HG03060 (cell line): Measurements from ENCODE around the gene SESTD1.
"Not testable (repeated sequence)": the region's sequence is repeated elsewhere in the genome, so short reads cannot be mapped to it uniquely, and the experiment has no call there.

Experiments used
- ATAC-seq: cut with Tn5 transposase; IDR thresholded peaks from one replicate; pipeline ENCODE4 v1.9.1; 2021; ENCODE audit warnings: low read depth, moderate number of reproducible peaks; ENCODE audit not compliant: unreplicated experiment

Gene SESTD1

DNA sequence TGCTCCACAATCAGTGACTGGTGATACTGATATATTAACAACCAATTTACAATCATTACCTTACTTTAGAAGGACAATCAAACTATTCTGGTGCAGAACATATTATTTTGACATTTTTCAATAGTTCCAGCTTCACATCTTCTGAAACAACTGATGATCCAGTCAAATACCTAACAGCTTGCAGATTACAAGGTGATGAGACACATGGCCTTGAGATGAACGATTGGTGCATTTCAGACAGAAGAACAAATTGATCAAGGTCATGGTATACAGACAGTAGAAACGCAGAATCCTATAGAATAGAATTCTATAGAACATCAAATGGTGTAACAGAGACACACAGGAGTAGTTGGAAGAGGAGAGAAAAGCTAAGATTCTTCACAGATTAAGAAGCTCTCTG lies 24.8 kb downstream of the SESTD1 start:
- no peak for ATAC-seq

DNA sequence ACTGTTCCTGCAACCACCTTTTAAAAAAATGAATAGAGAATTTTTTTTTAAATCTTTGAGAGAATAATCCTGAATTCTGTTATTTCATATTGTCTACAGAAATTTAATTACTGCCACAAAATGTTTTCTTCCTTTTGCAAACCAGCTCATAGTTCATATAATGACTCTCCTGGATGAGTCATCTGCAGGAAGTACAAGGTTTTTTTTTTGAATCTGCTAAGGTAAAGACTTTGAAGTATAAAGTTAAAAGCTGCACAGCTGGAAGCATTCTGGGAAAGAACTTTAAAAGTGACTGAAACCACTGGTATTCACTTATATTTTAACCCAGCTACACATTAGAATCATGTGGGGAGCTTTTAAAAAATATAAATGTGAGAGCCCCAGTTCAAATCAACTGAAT lies 25.4 kb downstream of the SESTD1 start:
- ATAC-seq = peak; percentile 65

DNA sequence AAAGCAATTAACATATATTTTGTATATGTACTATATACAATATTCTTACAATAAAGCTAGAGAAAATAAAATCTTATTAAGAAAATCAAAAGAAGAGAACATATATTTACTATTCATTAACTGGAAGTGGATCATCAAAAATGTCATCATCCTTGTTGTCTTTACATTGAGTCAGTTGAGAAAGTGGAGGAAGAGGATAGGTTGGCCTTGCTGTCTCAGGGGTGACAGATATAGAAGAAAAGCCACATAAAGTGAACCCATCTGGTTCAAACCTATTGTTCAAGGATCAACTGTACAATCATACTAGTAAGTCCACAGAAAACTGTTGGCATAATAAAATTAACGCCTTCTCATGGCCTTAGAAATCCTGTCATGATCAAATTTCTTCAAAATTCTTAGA lies 26.6 kb downstream of the SESTD1 start:
- ATAC-seq = no peak

DNA sequence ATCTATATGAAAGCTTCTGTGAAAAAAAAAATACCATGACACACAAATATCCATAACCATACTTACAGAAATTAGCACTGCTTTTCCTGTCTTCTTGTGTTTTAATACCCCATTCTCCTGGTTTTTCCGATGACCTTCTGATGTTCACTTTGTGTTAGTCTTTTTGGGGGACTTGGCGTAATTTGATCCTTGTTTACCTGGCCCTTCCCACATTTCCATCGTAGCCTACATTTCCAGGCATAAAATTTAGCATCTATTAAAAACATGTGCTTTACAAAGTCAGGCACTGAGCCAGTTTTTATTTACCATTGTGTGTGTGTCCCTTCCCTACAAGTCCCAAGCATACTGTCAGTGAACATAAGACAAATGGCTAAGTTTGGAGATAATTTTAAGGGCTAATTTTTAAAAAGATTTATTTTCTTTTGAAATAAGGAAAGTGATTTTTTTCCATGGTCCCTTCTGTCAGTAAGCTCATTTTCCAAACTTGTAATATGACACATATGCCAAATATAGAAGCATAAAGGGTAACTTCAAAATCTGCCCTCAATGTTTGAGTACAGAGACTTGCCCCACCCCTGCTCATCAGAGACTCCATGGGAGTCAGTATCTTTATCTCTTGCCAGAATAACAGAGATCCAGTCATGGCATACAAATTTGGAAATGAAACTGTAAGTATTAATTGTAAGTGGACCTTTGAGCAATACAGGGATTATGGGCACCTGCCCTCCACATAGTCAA lies 27.3 kb downstream of the SESTD1 start:
- ATAC-seq = no peak

DNA sequence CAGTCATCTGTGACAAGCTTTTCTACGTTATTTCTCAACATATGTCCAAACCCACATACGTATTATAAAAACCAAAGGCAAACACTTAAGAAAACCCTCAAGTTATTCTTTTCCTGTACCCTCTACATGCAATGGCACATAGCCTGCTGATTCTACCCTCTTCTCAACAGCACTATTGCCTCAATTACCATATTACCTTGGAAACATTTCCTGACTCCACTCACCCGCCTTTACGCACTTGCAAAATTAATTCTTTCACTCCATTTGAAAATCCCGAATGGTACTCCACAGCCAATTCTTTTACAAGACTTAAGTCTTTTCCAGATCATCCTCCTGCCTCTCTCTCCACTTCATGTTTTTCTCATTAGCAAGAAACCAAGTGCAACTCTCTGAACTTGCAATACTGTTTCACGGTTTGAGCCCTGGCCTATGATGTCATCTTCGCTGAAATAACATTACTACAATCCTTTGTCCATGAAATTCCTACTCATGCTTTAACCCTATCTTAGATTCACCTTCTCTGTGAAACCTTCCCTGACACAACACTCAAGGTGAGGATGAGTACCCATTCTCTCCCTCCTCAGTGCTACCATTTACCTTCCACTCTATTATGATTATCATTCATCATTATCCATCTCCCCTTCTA lies 29.0 kb downstream of the SESTD1 start:
- ATAC-seq = no peak

DNA sequence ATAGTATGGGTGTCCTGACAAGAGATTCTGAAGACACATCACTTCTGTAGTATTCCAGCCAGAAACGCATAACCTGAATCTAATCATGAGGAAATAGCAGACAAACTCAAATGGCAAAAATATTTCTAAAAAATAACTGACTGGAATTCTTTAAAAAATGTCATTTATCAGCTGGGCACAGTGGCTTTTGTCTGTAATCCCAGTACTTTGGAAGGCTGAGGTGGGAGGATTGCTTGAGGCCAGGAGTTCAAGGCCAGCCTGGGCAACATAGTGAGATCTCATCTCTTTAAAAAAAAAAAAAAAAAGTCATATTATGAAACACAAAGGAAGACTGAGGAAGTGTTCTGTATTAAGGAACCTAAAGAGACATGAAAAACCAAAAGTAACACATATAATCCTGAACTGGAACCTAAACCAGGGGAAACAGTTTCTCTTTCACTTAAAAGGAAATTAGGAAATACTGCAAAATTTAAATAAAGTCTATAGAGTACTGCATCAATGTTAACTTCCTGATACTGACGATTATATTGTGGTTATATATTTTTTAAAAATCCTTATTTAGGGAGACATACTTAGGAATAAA lies 29.9 kb downstream of the SESTD1 start:
- no peak for ATAC-seq

DNA sequence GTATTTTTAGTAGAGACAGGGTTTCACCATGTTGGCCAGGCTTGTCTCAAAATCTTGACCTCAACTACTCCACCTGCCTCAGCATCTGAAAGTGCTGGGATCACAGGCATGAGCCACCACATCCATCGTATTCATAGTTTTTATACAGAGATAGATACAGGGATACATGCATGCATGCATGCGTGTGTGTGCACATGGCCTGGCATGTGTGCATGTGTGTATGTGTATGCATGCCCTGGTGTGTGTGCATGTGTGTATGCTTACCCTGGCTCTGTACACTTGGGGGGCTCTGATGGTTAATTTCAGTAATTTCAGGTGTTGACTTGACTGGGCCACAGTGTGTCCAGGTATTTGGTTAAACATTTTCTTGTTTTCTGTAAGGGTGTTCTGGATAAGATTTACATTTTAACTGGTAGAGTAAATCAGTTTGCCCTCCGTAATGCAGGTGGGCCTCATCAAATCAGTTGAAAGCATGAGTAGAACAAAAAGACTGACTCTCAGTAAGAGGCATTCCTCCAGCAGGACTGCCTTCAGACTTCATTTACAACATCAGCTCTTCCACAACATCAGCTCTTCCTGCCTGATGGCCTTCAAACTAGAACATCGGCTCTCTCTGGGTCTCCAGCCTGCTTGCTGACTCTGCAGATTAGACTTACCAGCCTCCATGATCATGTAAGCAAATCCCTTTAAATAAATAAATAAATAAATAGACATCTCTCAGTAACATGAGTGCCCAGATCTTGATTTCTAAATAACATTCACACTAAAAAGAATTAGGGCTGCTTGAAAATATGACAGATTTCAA lies 30.8 kb downstream of the SESTD1 start:
- ATAC-seq = no peak

DNA sequence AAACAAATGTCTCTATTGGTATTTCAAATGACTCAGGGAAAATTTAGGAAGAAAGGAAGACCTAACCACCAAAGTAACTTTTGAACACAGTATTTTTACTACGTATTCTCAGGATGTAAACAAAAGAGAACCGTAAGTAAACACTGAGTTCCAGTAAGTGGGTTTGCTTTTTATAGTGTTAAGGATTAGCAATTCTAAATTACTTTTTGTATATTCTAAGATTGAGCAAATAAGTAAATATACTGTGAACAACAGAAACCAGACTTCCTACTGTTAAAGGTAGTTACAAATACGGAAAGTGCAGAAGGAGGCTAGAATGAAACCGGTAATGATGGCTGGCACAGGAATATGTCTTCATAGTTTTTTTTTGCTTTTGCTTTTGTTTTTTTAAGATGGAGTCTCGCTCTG lies 31.5 kb downstream of the SESTD1 start:
- ATAC-seq = no peak

DNA sequence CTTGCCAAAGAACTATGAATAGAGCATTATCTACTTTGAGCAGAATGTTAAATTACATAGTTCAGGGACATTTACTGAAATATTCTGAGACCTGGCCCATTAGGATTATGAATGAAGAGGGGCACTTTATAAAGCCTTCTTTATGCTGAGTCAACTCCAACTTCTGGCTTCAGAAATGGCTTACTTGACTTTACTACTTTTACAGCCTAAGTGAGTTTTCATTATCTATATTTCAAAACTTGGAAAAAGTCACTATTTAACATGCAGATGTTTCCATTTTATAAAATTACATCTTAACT lies 37.7 kb downstream of the SESTD1 start:
- no peak for ATAC-seq

DNA sequence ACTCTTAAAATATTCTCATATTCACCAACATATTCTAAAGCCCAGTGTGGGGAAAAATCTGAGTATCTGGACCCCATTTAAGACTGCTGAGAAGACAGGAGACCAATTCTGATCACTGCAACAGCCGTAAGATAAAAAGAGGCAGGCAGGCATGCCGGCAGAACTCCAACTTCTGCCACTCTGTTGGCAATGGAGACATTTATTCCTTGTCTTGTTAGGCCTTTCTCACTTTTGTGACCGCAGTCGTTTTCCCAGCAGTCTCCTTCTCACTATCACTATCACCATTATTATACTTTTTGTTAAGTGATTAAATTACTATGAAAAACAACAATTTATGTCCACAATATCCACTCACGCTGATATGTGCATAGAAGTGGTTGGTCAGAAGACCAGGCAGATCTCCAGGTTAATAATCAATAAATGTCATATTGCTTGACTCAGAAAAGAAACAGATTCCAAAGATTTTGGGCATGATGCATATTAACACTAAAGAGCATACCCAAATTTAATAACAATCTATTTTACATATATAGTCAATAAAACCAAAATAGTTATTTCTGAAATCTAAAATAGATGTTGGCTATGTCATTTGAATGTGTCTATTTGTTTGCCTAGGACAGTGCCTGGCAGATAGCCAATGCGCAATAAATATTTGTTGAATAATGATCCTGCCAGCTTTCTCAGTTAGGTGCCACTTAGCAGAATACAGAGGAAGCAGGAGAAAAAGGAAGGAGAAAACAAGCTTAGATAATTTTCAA lies 38.2 kb downstream of the SESTD1 start:
- ATAC-seq = no peak

DNA sequence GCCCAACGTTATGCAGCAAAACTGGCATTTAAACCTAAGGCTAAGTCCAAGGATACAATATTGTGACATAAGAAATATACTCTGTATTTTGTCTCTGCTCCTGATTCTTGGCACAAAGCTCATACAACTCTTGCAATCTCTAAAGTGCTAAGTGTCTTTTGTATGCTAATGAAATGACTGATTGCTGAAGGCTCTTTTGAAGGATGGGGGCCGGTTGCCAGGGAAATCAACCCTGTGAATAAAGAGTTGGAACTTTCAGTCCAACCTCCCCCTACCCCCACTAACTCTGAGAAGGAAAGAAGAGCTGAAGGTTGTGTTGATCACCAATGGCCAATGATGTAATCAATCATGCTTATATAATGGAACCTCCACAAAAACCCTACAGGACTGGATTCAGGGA lies 40.3 kb downstream of the SESTD1 start:
- ATAC-seq = no peak

DNA sequence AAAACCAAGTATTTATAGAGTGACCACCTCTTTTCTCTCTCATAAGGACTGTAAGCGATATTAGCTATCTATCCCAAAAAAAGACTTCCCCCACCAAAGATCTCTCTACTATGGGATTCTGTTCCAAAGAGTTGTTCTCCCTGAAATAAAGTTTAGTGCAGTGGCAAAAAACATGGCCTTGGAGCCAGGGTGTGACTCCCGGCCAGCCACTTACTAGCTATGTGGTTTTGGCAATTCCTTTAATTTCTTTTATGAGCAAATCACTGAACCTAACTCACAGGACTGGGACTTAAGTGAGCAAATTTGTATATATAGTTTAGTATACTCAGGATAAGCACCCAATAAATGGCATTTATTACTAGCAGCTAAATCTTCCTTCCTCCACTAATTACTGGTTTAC lies 42.6 kb downstream of the SESTD1 start:
- ATAC-seq = no peak

DNA sequence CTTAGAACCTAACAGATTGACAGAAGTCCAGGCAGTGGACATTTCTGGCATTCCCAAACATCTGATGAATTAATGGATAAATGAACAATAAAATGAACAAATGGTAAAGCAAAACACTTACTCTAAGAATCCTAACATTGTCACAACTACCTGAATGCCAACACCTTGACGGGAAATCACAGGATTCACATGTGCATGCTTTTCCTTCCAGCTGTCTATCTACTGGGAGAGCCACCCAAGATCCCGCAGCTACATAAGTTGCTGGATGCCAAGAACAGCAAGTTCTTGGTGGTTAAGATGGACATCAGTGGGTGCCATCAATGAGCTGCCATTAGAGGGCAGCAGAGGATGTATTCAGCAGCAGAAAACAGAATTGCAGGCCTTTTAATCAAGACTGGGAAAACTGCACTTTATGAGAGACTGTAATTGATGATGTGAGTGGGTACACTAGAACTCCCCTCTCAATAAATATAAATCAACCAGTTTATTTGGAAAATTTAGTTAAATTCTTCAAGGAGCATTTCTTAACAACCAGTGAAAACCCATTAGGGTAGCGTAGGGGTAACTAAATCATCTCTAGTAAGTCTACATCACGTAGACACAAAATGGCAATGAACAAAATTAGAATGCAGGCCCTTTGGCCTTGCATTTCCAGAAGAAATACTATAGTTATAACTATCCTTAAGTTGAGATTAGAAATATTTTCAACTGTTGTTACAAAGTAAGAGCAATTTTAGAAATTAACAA lies 45.6 kb downstream of the SESTD1 start:
- ATAC-seq = no peak

DNA sequence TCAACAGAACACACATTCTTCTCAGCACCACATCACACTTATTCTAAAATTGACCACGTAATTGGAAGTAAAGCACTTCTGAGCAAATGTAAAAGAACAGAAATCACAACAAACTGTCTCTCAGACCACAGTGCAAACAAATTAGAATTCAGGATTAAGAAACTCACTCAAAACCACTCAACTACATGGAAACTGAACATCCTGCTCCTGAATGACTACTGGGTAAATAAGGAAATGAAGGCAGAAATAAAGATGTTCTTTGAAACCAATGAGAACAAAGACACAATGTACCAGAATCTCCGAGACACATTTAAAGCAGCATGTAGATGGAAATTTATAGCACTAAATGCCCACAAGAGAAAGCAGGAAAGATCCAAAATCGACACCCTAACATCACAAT lies 50.0 kb downstream of the SESTD1 start:
- ATAC-seq = not testable (repeated sequence)

DNA sequence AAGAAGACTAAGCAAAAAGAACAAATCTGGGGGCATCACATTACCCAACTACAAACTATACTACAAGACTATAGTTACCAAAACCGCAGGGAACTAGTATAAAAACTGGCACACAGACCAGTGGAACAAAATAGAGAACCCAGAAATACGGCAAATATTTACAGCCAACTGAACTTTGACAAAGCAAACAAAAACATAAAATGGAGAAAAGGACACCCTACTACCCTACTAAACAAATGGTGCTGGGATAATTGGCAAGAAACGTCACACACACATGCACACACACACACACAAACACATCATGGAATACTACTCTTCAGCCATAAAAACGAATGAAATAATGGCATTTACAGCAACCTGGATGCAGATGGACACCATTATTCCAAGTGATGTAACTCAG lies 53.3 kb downstream of the SESTD1 start:
- no peak for ATAC-seq

DNA sequence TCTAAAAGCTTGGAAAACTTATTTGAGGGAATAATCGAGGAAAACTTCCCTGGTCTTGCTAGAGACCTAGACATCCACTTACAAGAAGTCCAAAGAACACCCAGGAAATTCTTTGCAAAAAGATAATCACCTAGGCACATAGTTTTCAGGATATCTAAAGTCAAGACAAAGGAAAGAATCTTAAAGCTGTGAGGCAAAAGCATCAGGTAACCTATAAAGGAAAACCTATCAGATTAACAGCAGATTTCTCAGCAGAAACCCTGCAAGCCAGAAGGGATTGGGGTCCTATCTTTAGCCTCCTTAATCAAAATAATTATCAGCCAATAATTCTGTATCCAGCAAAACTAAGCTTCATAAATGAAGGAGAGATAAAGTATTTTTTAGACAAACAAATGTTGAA lies 56.4 kb downstream of the SESTD1 start:
- not testable (repeated sequence) for ATAC-seq

DNA sequence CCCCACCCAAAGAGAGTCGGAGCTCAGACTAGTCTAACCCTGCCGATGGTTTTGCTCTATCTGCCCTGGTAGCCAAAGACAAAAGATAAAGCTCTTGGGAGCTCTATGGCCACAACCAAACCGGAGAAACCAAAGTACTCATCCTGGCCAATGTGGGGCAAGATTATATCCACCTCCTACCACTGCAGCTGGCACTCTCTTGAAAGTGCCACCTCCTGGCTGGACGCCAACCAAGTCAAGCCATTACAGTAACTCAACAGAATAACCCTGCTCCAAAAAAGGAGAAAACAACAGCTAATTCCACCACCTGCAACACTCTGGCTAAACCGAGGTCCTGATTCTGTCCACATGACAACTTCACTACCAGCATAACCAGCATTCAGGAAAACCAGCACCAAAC lies 57.6 kb downstream of the SESTD1 start:
- ATAC-seq = no peak

DNA sequence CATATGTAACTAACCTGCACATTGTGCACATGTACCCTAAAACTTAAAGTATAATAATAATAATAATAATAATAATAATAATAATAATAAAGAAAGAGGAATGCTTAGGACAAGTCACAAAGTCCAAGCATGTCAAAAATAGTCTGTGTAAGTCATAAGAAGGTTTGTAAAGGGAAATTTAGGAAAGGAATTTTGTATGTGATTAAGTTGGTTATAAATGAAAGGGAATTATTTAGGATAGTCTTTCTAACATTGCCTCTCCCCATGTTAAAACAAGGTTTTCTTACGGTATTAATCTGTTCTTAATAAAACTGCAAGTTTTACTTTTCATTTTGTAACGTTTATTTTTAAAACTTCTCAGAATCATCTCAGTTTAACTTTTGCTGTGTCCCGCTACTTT lies 62.8 kb downstream of the SESTD1 start:
- ATAC-seq = no peak

DNA sequence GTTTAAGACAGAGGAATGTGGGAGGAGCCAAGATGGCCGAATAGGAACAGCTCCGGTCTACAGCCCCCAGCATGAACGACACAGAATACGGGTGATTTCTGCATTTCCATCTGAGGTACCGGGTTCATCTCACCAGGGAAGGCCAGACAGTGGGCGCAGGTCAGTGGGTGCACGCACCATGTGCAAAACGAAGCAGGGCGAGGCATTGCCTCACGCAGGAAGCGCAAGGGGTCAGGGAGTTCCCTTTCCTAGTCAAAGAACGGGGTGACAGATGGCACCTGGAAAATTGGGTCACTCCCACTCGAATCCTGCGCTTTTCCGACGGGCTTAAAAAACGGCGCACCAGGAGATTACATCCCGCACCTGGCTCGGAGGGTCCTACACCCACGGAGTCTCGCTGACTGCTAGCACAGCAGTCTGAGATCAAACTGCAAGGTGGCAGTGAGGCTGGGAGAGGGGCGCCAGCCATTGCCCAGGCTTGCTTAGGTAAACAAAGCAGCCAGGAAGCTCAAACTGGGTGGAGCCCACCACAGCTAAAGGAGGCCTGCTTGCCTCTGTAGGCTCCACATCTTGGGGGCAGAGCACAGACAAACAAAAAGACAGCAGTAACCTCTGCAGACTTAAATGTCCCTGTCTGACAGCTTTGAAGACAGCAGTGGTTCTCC lies 68.6 kb downstream of the SESTD1 start:
- ATAC-seq = not testable (repeated sequence)

DNA sequence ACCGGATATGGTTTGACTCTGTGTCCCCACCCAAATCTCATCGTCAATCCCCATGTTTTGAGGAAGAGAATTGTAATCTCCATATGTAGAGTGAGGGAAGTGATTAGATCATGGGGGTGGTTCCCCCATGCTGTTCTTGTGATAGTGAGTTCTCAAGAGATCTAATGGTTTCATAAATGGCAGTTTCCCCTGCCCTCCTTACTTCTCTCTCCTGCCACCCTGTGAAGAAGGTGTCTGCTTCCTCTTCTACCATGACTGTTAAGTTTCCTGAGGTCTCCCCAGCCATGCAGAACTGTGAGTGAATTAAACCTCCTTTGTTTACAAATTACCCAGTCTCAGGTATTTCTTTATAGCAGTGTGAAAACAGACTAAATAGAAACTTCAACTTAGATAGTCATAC lies 69.5 kb downstream of the SESTD1 start:
- no peak for ATAC-seq
